22Rv1 (cell line): ENCODE results near the gene TMEM213.

Source experiments
- CTCF ChIP-seq: fragments of 450-650 bp; IDR thresholded peaks from 2 replicates; pipeline ENCODE4 v1.5.1; 2017; ENCODE audit warnings: mild to moderate bottlenecking
- ZFX ChIP-seq: fragments of 450-650 bp; IDR thresholded peaks from 2 replicates; pipeline ENCODE4 v1.6.1; 2017; ENCODE audit warnings: antibody characterized with exemption, borderline replicate concordance

DNA sequence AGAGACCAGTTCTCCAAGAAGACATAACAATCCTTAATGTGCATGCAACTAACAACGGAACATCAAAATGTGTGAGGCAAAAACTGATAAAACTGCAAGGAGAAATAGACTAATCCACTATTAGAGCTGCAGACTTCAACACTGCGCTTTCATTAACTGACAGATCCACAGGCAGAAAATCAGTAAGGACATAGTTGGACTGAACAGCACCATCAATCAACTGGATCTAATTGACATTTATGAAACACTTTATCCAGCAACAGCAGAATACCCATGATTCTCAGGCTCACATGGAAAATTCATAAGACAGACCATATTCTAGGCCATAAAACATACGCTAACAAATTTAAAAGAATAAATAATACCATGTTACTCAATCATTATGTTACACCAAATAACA, 21.8 kb downstream of the TMEM213 start:
- no peak for TF ChIP-seq CTCF
- no peak for TF ChIP-seq ZFX
